Esophagus squamous epithelium (tissue), 4 donors: ENCODE data around the gene CCDC146.

Experiments used
- POLR2A ChIP-seq, 4 donors: fragments of 450-650 bp; IDR thresholded peaks; one replicate each; pipeline ENCODE4 v1.6.1; 2017; ENCODE audit warnings: antibody characterized with exemption in 4 of 4, mild to moderate bottlenecking in 4 of 4, moderate library complexity in 3 of 4
- TF ChIP-seq, protein P1 (sequence below), 6 experiments: fragments of 450-650 bp in 4 of 6; fragments of 200-600 bp in 2 of 6; sonication (generic) in 2 of 6; IDR thresholded peaks; one replicate each; pipeline ENCODE4 v1.5.1; 2016 to 2019; ENCODE audit warnings: antibody characterized with exemption in 6 of 6, mild to moderate bottlenecking in 4 of 6, moderate library complexity in 4 of 6

- TF ChIP-seq, protein P1, sequence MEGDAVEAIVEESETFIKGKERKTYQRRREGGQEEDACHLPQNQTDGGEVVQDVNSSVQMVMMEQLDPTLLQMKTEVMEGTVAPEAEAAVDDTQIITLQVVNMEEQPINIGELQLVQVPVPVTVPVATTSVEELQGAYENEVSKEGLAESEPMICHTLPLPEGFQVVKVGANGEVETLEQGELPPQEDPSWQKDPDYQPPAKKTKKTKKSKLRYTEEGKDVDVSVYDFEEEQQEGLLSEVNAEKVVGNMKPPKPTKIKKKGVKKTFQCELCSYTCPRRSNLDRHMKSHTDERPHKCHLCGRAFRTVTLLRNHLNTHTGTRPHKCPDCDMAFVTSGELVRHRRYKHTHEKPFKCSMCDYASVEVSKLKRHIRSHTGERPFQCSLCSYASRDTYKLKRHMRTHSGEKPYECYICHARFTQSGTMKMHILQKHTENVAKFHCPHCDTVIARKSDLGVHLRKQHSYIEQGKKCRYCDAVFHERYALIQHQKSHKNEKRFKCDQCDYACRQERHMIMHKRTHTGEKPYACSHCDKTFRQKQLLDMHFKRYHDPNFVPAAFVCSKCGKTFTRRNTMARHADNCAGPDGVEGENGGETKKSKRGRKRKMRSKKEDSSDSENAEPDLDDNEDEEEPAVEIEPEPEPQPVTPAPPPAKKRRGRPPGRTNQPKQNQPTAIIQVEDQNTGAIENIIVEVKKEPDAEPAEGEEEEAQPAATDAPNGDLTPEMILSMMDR (IDR thresholded peaks at IDR 0.05), result no peak
- no peak for TF ChIP-seq POLR2A (IDR thresholded peaks at IDR 0.05)
Measured at GRCh38 chr7:77315182-77315591, 192.8 kb downstream of the CCDC146 start.
